K562 (cell line): ENCODE results near the gene SLC11A1. TPM values are rescaled to one million over a fixed set of nuclear protein-coding genes. Genes with fewer than 3 reads are reported as not detected.

Experiments
- RBFOX2 ChIP-seq: fragments of 200-400 bp; formaldehyde crosslinking; IDR thresholded peaks from 2 replicates; pipeline ENCODE4 v1.6.1; 2017; ENCODE audit warnings: low read depth, mild to moderate bottlenecking, low read length, moderate library complexity
- RBM22 ChIP-seq: fragments of 200-400 bp; formaldehyde crosslinking; IDR thresholded peaks from 2 replicates; pipeline ENCODE4 v1.6.1; 2018; ENCODE audit warnings: low read length, low read depth; ENCODE audit not compliant: poor library complexity, severe bottlenecking
- ZBTB40 ChIP-seq, 2 experiments: fragments of 450-650 bp in 1 of 2; sonication (generic) in 1 of 2; formaldehyde crosslinking in 1 of 2; IDR thresholded peaks; 2 replicates each; pipeline versions ENCODE4 v1.7.1 to v1.9.0; 2016 to 2022; ENCODE audit warnings: inconsistent platforms in 1 of 2, mild to moderate bottlenecking in 1 of 2, missing genetic modification reagents in 1 of 2
- polyA plus RNA-seq, 8 experiments: library from polyadenylated mRNA; depleted of rRNA in 4 of 8; stranded (reverse) in 5 of 8; unstranded in 3 of 8; fragments of >200 nt; fragmentation: Nextera tagmentation in 2 of 8; fragmentation: Illumina TruSeq in 1 of 8; extraction: Ambion mirVana in 2 of 8; extraction: Trizol in 1 of 8; gene quantifications; 2 replicates each; pipeline versions ENCODE4 v1.2.1 to v1.2.3, GENCODE V29; 2011 to 2014; ENCODE audit warnings: inconsistent platforms in 1 of 8, missing spikeins in 1 of 8
- total RNA-seq, 7 experiments: library from RNA; depleted of rRNA in 6 of 7; stranded (reverse); fragments of >200 nt in 6 of 7; fragmentation: Illumina TruSeq in 2 of 7; extraction: Trizol in 2 of 7; gene quantifications; 2 replicates each; pipeline versions ENCODE4 v1.2.1 to v1.2.3, GENCODE V29; 2011 to 2021; ENCODE audit warnings: low replicate concordance in 1 of 7

The SLC11A1 gene
- total and polyA plus RNA-seq, 9 of the 15 experiments (the other 6 are each of a cell fraction or from before 2014, with no cell fraction given): 0.35 to 1.6 (median 0.65) TPM

GRCh38 chr2:218404351-218405085, 22.4 kb downstream of the SLC11A1 start (continued):
- TF ChIP-seq ZBTB40 (IDR thresholded peaks at IDR 0.05): no peak
- TF ChIP-seq ZBTB40 (CRISPR knock-in tag; IDR thresholded peaks at IDR 0.05): no peak
- peak; percentile 33 for TF ChIP-seq RBM22
- peak; percentile 52 for TF ChIP-seq RBFOX2
